Measurements from ENCODE around the gene GPR89A. TPM values are rescaled to one million over a fixed set of nuclear protein-coding genes. Genes with fewer than 3 reads are reported as not detected.
"Not testable (repeated sequence)": the region's sequence is repeated elsewhere in the genome, so short reads cannot be mapped to it uniquely, and the experiment has no call there.

Gene GPR89A
- total RNA-seq, 1 donor from 2014 or later, result 24.6 TPM

GRCh38 chr1:145717833-145718232, 110.0 kb downstream of the GPR89A start:
- no peak overlapping the region for H3K27ac Mint-ChIP-seq (ENCODE audit: unreplicated experiment)

GRCh38 chr1:145718465-145718864, 110.7 kb downstream of the GPR89A start:
- not testable (repeated sequence) for DNase-seq (ENCODE audit: low spot score); H3K4me3 Mint-ChIP-seq (ENCODE audit: unreplicated experiment); H3K36me3 Mint-ChIP-seq (ENCODE audit: low read depth, unreplicated experiment); H3K27ac Mint-ChIP-seq (ENCODE audit: unreplicated experiment); H3K27me3 Mint-ChIP-seq (ENCODE audit: unreplicated experiment); H3K9me3 Mint-ChIP-seq (ENCODE audit: unreplicated experiment); H3K4me1 Mint-ChIP-seq (ENCODE audit: unreplicated experiment)

More at GRCh38 chr1:145717833-145718232, 110.0 kb downstream of the GPR89A start:
- H3K27me3 Mint-ChIP-seq (ENCODE audit: unreplicated experiment), result no peaks in the 10 kb centered on the region
- no peaks in the 10 kb centered on the region for H3K36me3 Mint-ChIP-seq (ENCODE audit: low read depth, unreplicated experiment)
- TF ChIP-seq CTCF (IDR thresholded peaks at IDR 0.05; ENCODE audit: unreplicated experiment), result no peak
- DNase-seq (ENCODE audit: low spot score), result no peak
- no peak overlapping the region for H3K4me3 Mint-ChIP-seq (ENCODE audit: unreplicated experiment)
- H3K4me1 Mint-ChIP-seq (ENCODE audit: unreplicated experiment), result peaks cover 3% of the 10 kb centered on the region
- H3K9me3 Mint-ChIP-seq (ENCODE audit: unreplicated experiment), result no peaks in the 10 kb centered on the region

GRCh38 chr1:145719230-145720079, 111.7 kb downstream of the GPR89A start, which contains the start of gene CD160:
Gene CD160, plus strand, starts transcription at chr1:145719499. Its CDS starts 8,829 bp downstream, at chr1:145728328.
- no peak for TF ChIP-seq CTCF (IDR thresholded peaks at IDR 0.05; ENCODE audit: unreplicated experiment)
- peaks cover 3% of the 10 kb centered on the region for H3K4me1 Mint-ChIP-seq (ENCODE audit: unreplicated experiment)
- no peaks in the 10 kb centered on the region for H3K27me3 Mint-ChIP-seq (ENCODE audit: unreplicated experiment)
- H3K9me3 Mint-ChIP-seq (ENCODE audit: unreplicated experiment), result no peaks in the 10 kb centered on the region
- no peaks in the 10 kb centered on the region for H3K36me3 Mint-ChIP-seq (ENCODE audit: low read depth, unreplicated experiment)
- H3K4me3 Mint-ChIP-seq (ENCODE audit: unreplicated experiment), result no peak within 1 kb of the TSS
- no peak within 1 kb of the TSS for H3K27ac Mint-ChIP-seq (ENCODE audit: unreplicated experiment)
- DNase-seq (ENCODE audit: low spot score), result no peak

Other genes with a start within 250 kb of the GPR89A start
- gene NBPF20, start 182.4 kb upstream of the GPR89A start, total RNA-seq (ENCODE audit: unreplicated experiment), result 6.0 TPM
- gene PDZK1, start 99.4 kb downstream of the GPR89A start, total RNA-seq (ENCODE audit: unreplicated experiment), result 0.41 TPM
- not detected for gene CD160, start 111.5 kb downstream of the GPR89A start, total RNA-seq (ENCODE audit: unreplicated experiment)
- 13.1 TPM for gene RNF115, start 216.1 kb downstream of the GPR89A start, total RNA-seq (ENCODE audit: unreplicated experiment)
- gene POLR3C, start 216.2 kb downstream of the GPR89A start, total RNA-seq (ENCODE audit: unreplicated experiment), result 28.4 TPM
- 3.8 TPM for gene NUDT17, start 237.6 kb downstream of the GPR89A start, total RNA-seq (ENCODE audit: unreplicated experiment)

Measured in endothelial cell (in vitro differentiated cells).